Stimulated activated effector memory CD8-positive, alpha-beta T cell treated with anti-CD3 and anti-CD28 coated beads, Interleukin-12 subunit alpha, Interleukin-12 subunit beta, amount 100 ng/mL, for 72 hours (primary cell): ENCODE data around the gene MTF1.

Source experiments
- ATAC-seq: fragments of 150-1000 bp; cut with Tn5 transposase; 2 replicates; pipeline ENCODE4 v1.10.0; 2021
- DNase-seq, 2 donors: peaks; one replicate each; pipeline ENCODE4 v3.0.0; 2021 to 2022; ENCODE audit warnings: low spot score in 2 of 2
- H3K27ac Mint-ChIP-seq: one replicate; pipeline ENCODE4 v1.8.0; 2022; ENCODE audit warnings: mild to moderate bottlenecking, mixed read lengths
- H3K36me3 Mint-ChIP-seq: one replicate; pipeline ENCODE4 v1.8.0; 2022; ENCODE audit warnings: mild to moderate bottlenecking, mixed read lengths
- H3K4me1 Mint-ChIP-seq: one replicate; pipeline ENCODE4 v1.8.0; 2022; ENCODE audit warnings: mixed read lengths
- H3K4me3 Mint-ChIP-seq: one replicate; pipeline ENCODE4 v1.8.0; 2022; ENCODE audit warnings: mild to moderate bottlenecking, mixed read lengths
- H3K9me3 Mint-ChIP-seq: one replicate; pipeline ENCODE4 v1.8.0; 2022; ENCODE audit warnings: mixed read lengths

The MTF1 gene

GRCh38 chr1:37884145-37884544 is 24.8 kb upstream of the MTF1 start:
- no peak for DNase-seq
- H3K4me3 Mint-ChIP-seq, result no peak overlapping the region
- peaks cover 100% of the 10 kb centered on the region for H3K36me3 Mint-ChIP-seq
- no peak for ATAC-seq
- H3K9me3 Mint-ChIP-seq, result no peaks in the 10 kb centered on the region
- peak overlapping the region; percentile 69 for H3K27ac Mint-ChIP-seq
- no peaks in the 10 kb centered on the region for H3K4me1 Mint-ChIP-seq

DNA sequence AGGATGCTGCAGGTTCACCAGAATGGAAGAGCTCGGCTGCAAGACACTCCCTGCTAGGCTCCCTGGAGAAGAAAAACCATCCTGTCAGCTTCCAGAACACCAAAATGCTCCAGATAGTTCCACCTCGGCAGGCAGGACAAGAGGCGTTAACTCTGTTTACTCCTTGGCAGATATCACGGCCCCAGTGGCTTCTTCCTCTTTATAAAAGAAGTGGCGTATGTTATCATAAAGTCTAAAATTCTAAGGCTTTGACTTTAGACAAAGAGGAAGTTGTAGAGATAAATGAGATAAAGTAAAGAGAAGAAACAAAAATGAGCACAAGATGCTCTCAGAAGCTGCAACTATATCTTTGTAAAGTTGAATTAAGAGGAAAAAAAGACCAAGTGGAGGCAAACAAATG is 24.3 kb upstream of the MTF1 start:
- no peaks in the 10 kb centered on the region for H3K4me1 Mint-ChIP-seq
- H3K36me3 Mint-ChIP-seq, result peaks cover 100% of the 10 kb centered on the region
- DNase-seq (no peak), ATAC-seq (no peak)
- peak overlapping the region; percentile 29 for H3K27ac Mint-ChIP-seq
- no peak overlapping the region for H3K4me3 Mint-ChIP-seq
- no peaks in the 10 kb centered on the region for H3K9me3 Mint-ChIP-seq

GRCh38 chr1:37879865-37880264 is 20.5 kb upstream of the MTF1 start:
- ATAC-seq (no peak), DNase-seq (no peak)
- Mint-ChIP-seq H3K27ac (no peak overlapping the region), H3K4me1 (no peaks in the 10 kb centered on the region), H3K4me3 (no peak overlapping the region), H3K36me3 (peaks cover 100% of the 10 kb centered on the region), H3K9me3 (no peaks in the 10 kb centered on the region)

GRCh38 chr1:37878071-37878470 is 18.7 kb upstream of the MTF1 start:
- DNase-seq (no peak), ATAC-seq (no peak)
- H3K4me1 Mint-ChIP-seq, result no peaks in the 10 kb centered on the region
- no peak overlapping the region for H3K27ac Mint-ChIP-seq
- H3K36me3 Mint-ChIP-seq, result peaks cover 100% of the 10 kb centered on the region
- H3K9me3 Mint-ChIP-seq, result no peaks in the 10 kb centered on the region
- H3K4me3 Mint-ChIP-seq, result no peak overlapping the region

DNA sequence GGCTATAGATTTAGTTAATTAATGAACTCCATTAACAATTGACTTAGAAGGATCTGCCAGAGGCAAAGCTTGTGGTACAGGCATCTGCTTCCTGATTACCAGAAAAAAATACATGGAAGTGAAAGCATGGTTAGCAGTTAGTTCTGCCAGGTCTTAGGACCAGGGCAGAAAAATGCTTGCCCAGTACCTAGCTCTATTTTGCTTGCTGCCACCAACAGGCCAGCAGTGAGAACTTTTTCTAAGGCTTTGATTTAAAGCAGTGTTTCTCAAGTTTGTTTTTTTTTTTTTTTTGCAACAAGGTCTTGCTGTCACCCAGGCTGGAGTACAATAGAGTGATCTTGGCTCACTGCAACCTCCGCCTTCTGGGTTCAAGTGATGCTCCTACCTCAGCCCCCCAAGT is 16.4 kb upstream of the MTF1 start:
- DNase-seq (no peak), ATAC-seq (no peak)
- Mint-ChIP-seq H3K9me3 (no peaks in the 10 kb centered on the region), H3K4me3 (no peak overlapping the region), H3K4me1 (no peaks in the 10 kb centered on the region), H3K27ac (no peak overlapping the region), H3K36me3 (peaks cover 100% of the 10 kb centered on the region)

- ATAC-seq (no peak), DNase-seq (no peak)
- H3K9me3 Mint-ChIP-seq, result no peaks in the 10 kb centered on the region
- H3K4me1 Mint-ChIP-seq, result no peaks in the 10 kb centered on the region
- H3K27ac Mint-ChIP-seq, result no peak overlapping the region
- H3K36me3 Mint-ChIP-seq, result peaks cover 100% of the 10 kb centered on the region
- no peak overlapping the region for H3K4me3 Mint-ChIP-seq
Measured at GRCh38 chr1:37872692-37873091, 13.3 kb upstream of the MTF1 start.

- Mint-ChIP-seq H3K36me3 (peaks cover 100% of the 10 kb centered on the region), H3K9me3 (no peaks in the 10 kb centered on the region), H3K4me3 (no peak overlapping the region), H3K4me1 (peaks cover 9% of the 10 kb centered on the region), H3K27ac (no peak overlapping the region)
- no peak for ATAC-seq
- DNase-seq, result no peak
Measured at GRCh38 chr1:37868466-37868865, 9.1 kb upstream of the MTF1 start.

DNA sequence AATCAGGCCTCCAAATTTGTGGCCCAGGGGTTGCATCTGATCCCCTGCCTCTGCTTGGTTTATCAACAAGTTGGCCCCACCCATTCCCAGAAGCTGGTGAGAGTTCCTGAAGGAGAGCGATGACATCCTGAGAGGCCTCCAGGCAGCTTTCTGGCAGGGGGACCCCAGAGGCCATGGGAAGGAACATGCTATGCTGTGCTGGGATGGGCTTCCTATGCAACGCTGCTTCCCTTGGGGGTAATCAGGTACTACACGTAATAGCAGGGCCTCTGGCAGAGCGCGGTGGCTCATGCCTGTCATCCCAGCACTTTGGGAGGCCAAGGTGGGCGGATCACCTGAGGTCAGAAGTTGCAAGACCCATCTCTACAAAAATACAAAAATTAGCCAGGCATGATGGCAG is 8.4 kb upstream of the MTF1 start:
- Mint-ChIP-seq H3K36me3 (peaks cover 100% of the 10 kb centered on the region), H3K27ac (peak overlapping the region; percentile 36), H3K4me1 (peaks cover 9% of the 10 kb centered on the region), H3K9me3 (no peaks in the 10 kb centered on the region), H3K4me3 (no peak overlapping the region)
- ATAC-seq (no peak), DNase-seq (no peak)

DNA sequence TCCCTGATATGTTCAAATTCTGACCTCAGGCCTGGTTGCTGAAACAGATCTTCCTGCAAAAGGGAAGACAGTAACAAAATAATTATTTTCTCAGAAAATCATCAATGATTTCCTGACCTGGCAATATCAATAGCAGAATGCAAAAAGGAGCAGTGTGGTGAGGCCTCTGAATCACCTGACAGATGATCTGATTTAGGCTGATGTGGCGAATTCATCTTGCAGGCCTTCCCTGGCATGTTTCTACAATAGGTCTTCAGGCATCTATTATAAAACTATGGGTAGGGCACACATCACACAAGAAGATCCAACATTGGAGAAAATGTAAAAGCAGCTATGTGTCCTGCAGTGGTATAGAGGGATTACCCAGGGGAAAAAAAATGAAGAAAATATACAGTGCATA is 7.1 kb upstream of the MTF1 start:
- DNase-seq (no peak), ATAC-seq (no peak)
- H3K9me3 Mint-ChIP-seq, result no peaks in the 10 kb centered on the region
- H3K27ac Mint-ChIP-seq, result peak overlapping the region; percentile 16
- no peak overlapping the region for H3K4me3 Mint-ChIP-seq
- peaks cover 100% of the 10 kb centered on the region for H3K36me3 Mint-ChIP-seq
- H3K4me1 Mint-ChIP-seq, result peaks cover 17% of the 10 kb centered on the region

GRCh38 chr1:37865348-37866120 is 6.1 kb upstream of the MTF1 start:
- H3K36me3 Mint-ChIP-seq, result peaks cover 96% of the 10 kb centered on the region
- H3K27ac Mint-ChIP-seq, result peak overlapping the region; percentile 5
- DNase-seq, result peak in 1 of 2 donors; percentile 54

GRCh38 chr1:37862330-37862729 is 2.9 kb upstream of the MTF1 start:
- Mint-ChIP-seq H3K36me3 (peaks cover 84% of the 10 kb centered on the region), H3K27ac (peak overlapping the region; percentile 69), H3K4me1 (peaks cover 29% of the 10 kb centered on the region), H3K9me3 (no peaks in the 10 kb centered on the region), H3K4me3 (no peak overlapping the region)
- no peak for DNase-seq
- peak; percentile 1 for ATAC-seq

More at GRCh38 chr1:37865348-37866120, 6.1 kb upstream of the MTF1 start:
- peak; percentile 87 for ATAC-seq
- peaks cover 17% of the 10 kb centered on the region for H3K4me1 Mint-ChIP-seq
- no peak overlapping the region for H3K4me3 Mint-ChIP-seq
- no peaks in the 10 kb centered on the region for H3K9me3 Mint-ChIP-seq

DNA sequence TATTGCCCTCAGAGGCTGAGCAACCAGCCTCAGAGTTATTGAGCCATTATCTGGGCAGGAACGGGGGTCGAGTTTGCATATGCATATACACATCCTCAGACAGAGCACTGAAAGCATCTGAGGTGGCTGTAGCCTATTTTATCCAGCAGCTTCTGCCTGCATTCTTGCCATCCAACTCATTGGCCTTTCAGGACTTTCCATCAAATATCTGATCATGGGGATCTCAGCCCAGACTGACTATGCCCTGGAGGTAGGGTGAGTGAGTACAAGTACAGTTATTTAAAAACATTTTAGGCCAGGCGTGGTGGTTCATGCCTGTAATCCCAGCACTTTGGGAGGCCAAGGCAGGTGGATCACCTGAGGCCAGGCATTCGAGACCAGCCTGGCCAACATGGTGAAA is 1.8 kb upstream of the MTF1 start:
- H3K4me1 Mint-ChIP-seq, result peaks cover 34% of the 10 kb centered on the region
- no peak overlapping the region for H3K27ac Mint-ChIP-seq
- no peak overlapping the region for H3K4me3 Mint-ChIP-seq
- no peak for DNase-seq
- no peaks in the 10 kb centered on the region for H3K9me3 Mint-ChIP-seq
- H3K36me3 Mint-ChIP-seq, result peaks cover 84% of the 10 kb centered on the region
- ATAC-seq, result no peak

DNA sequence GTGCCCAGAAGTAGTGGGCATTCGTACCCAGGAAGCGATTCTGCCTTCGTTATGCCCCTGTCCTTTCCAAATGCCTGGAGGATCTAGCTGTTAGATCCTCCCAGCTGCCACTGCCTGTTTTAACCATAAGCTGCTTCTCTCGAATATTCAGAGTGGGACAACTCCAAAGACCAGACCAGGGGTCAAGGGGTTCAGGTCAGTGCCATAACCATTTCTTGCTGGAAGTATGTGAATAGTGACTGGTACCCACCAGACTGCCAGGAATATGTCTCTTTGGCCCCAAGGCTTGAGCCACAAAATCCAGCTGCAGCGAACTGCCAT is 914 bp upstream of the MTF1 start:
- H3K4me1 Mint-ChIP-seq, result peaks cover 30% of the 10 kb centered on the region
- peak overlapping the region; percentile 97 for H3K27ac Mint-ChIP-seq
- no peaks in the 10 kb centered on the region for H3K9me3 Mint-ChIP-seq
- H3K4me3 Mint-ChIP-seq, result peak overlapping the region; percentile 93
- H3K36me3 Mint-ChIP-seq, result peaks cover 84% of the 10 kb centered on the region
- ATAC-seq (no peak), DNase-seq (no peak)

- Mint-ChIP-seq H3K36me3 (peaks cover 84% of the 10 kb centered on the region), H3K4me1 (peaks cover 38% of the 10 kb centered on the region), H3K4me3 (peak overlapping the region; percentile 93), H3K9me3 (no peaks in the 10 kb centered on the region), H3K27ac (peak overlapping the region; percentile 97)
- ATAC-seq, result no peak
- DNase-seq, result no peak
Measured at GRCh38 chr1:37858931-37859506, 373 bp downstream of the MTF1 start.

GRCh38 chr1:37854406-37854805 is 5.0 kb downstream of the MTF1 start:
- H3K36me3 Mint-ChIP-seq, result peaks cover 54% of the 10 kb centered on the region
- H3K4me1 Mint-ChIP-seq, result peaks cover 34% of the 10 kb centered on the region

DNA sequence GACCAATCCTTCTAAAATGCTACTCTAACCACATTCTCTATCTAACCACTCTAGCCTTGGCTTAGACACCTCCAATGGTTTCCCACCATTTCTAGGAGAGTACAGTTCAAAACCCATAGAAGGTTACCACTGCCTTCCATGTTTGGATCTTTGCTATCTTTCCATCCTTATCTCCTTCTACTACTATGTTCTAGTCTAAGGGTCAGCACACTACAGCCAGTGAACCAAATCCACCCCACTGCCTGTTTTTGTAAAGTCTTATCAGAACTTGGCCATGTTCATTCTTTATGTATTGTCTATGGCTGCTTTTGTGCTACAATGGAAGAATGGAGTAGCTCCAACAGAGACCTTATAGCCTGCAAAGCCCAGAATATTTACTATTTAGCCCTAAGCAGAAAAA is 6.2 kb downstream of the MTF1 start:
- no peak for DNase-seq

More at GRCh38 chr1:37854406-37854805, 5.0 kb downstream of the MTF1 start:
- Mint-ChIP-seq H3K4me3 (no peak overlapping the region), H3K9me3 (no peaks in the 10 kb centered on the region), H3K27ac (no peak overlapping the region)
- ATAC-seq, result no peak
- no peak for DNase-seq

More for the DNA sequence above, 6.2 kb downstream of the MTF1 start:
- Mint-ChIP-seq H3K4me3 (no peak overlapping the region), H3K27ac (peak overlapping the region; percentile 18), H3K4me1 (peaks cover 34% of the 10 kb centered on the region), H3K36me3 (peaks cover 51% of the 10 kb centered on the region), H3K9me3 (no peaks in the 10 kb centered on the region)
- no peak for ATAC-seq
